ENCODE data around the gene ASL. TPM values are rescaled to one million over a fixed set of nuclear protein-coding genes. Genes with fewer than 3 reads are reported as not detected.

Gene ASL
- total and polyA plus RNA-seq, 9 of the 15 experiments (the other 6 are each of a cell fraction or from before 2014, with no cell fraction given) = 2.6 to 67.0 (median 33.3) TPM

DNA sequence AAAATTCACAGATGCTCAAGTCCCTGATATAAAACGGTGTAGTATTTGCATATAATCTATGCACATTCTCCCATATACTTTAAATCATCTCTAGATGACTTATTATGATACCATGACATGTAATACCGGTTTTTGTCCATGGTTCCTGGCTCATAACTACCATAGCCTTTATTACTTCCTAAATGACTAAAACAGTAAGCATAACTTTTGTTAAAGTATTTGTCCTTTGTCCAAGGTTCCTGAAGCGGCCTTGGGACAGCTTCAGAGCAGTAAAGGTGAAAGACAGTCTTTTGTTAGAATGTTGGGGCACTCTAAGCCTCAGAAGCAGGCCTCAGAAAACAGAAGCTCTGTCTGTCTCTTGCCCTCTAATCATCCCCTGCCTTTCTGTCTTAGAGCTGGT, 43.0 kb downstream of the ASL start (continued):
- no peak for TF ChIP-seq ZNF639 (CRISPR knock-in tag; conservative IDR thresholded peaks at IDR 0.05 in 1 of 2, IDR thresholded peaks at IDR 0.05 in 1 of 2)
- TF ChIP-seq, protein P1, sequence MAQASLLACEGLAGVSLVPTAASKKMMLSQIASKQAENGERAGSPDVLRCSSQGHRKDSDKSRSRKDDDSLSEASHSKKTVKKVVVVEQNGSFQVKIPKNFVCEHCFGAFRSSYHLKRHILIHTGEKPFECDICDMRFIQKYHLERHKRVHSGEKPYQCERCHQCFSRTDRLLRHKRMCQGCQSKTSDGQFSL (CRISPR knock-in tag; IDR thresholded peaks at IDR 0.05) = no peak
- TF ChIP-seq, protein P1 (tag; IDR thresholded peaks at IDR 0.05) = no peak
- no peak for TF ChIP-seq NFXL1 (CRISPR knock-in tag; IDR thresholded peaks at IDR 0.05)
- TF ChIP-seq NR2C2 (CRISPR knock-in tag; IDR thresholded peaks at IDR 0.05) = no peak
- no peak for TF ChIP-seq NR2C2 (tag; IDR thresholded peaks at IDR 0.05)

- FAIRE-seq = no peak
- intact Hi-C loops (cut with micrococcal nuclease) (no loop called here), in situ Hi-C loops (cut with MboI) (no loop called here)
- Histone ChIP-seq H4K20me1 (replicated peaks; ENCODE audit: control insufficient read depth, insufficient read depth, low read length) (peaks cover 14% of the 10 kb centered on the region), H3K4me2 (ENCODE audit: insufficient read depth, low read length) (peak overlapping the region; percentile 13; the same call in 1 of the 2 replicates), H2AFZ (ENCODE audit: low read depth, low read length) (no peak overlapping the region), H3K27me3 (ENCODE audit: control insufficient read depth in 2 of 2, insufficient read depth in 2 of 2, low read length in 2 of 2) (no peaks in the 10 kb centered on the region), H3K79me2 (ENCODE audit: control insufficient read depth, insufficient read depth, low read length) (peaks cover 90% of the 10 kb centered on the region), H3K27ac (ENCODE audit: extremely low read depth, low read depth, low read length) (peak overlapping the region; percentile 30; the same call in 1 of the 3 replicates), H3K4me3 (no peak overlapping the region), H3K9me3 (replicated peaks; ENCODE audit: control insufficient read depth, insufficient read depth, low read depth, low read length) (no peaks in the 10 kb centered on the region), H3K9ac (ENCODE audit: insufficient read depth in 1 of 2, low read depth in 2 of 2, low read length in 2 of 2) (peak overlapping the region; percentile 19 to 37; a peak in 2 of 4 replicates), H3K36me3 (ENCODE audit: control insufficient read depth, insufficient read depth, low read length) (peaks cover 63% of the 10 kb centered on the region), H3K4me1 (replicated peaks in 1 of 2; ENCODE audit: control insufficient read depth in 2 of 2, insufficient read depth in 2 of 2, low read length in 2 of 2) (peaks cover 23 to 25% of the 10 kb centered on the region in 2 experiments; a peak in 4 of 5 replicates), H3K9me1 (ENCODE audit: control insufficient read depth, insufficient read depth, low read length) (peaks cover 16% of the 10 kb centered on the region)
- CTCF ChIA-PET (ENCODE audit: low intra/inter-chr PET ratio) = no interaction called here
- no peak for ATAC-seq
- no peak for DNase-seq (ENCODE audit: extremely low read depth in 1 of 4, low spot score in 3 of 4)
- POLR2A ChIA-PET = no interaction called here
- TF ChIP-seq HOXB6 (CRISPR knock-in tag; IDR thresholded peaks at IDR 0.05; ENCODE audit: borderline replicate concordance) (no peak), TSHZ1 (CRISPR knock-in tag; IDR thresholded peaks at IDR 0.05) (no peak), NCOA4 (IDR thresholded peaks at IDR 0.05; ENCODE audit: partially characterized antibody) (no peak), RBM14 (IDR thresholded peaks at IDR 0.05; ENCODE audit: borderline replicate concordance, insufficient read depth, low read depth, low read length) (no peak), ASH1L (IDR thresholded peaks at IDR 0.05; ENCODE audit: borderline replicate concordance, low read depth, partially characterized antibody) (no peak), XRCC3 (IDR thresholded peaks at IDR 0.05) (no peak), KDM1A (IDR thresholded peaks at IDR 0.05) (no peak), PTRF (tag; IDR thresholded peaks at IDR 0.05) (no peak), POLR3A (IDR thresholded peaks at IDR 0.05; ENCODE audit: borderline replicate concordance, extremely low read depth, insufficient read depth, insufficient read length) (no peak)
- BruUV-seq (replicated peaks) = no TSS peak
- WGBS (ENCODE audit: insufficient coverage, low coverage, missing lambda C conversion rate) = 74% methylated on average over 4 of the region's 4 CpGs
Measured at GRCh38 chr7:66119245-66119850, 43.7 kb downstream of the ASL start.

All from K562 (cell line).